HK-2 (cell line): ENCODE measurements around the gene NTM.

Experiments used
- DNase-seq: peaks from one replicate; pipeline ENCODE4 v3.0.0-alpha.2; 2018; ENCODE audit not compliant: unreplicated experiment

Gene NTM

GRCh38 chr11:131549770-131550169, 179.4 kb downstream of the NTM start:
- DNase-seq = no peak

GRCh38 chr11:131560287-131560686, 189.9 kb downstream of the NTM start:
- DNase-seq = no peak

GRCh38 chr11:131561501-131561900, 191.1 kb downstream of the NTM start:
- DNase-seq = no peak

- no peak for DNase-seq
Observed at GRCh38 chr11:131561972-131562371, 191.6 kb downstream of the NTM start.

- no peak for DNase-seq
Observed at GRCh38 chr11:131568318-131568717, 197.9 kb downstream of the NTM start.

- DNase-seq = no peak
Observed at GRCh38 chr11:131571571-131571970, 201.2 kb downstream of the NTM start.

GRCh38 chr11:131572423-131572822, 202.0 kb downstream of the NTM start:
- no peak for DNase-seq

- no peak for DNase-seq
Observed at GRCh38 chr11:131579932-131580387, 209.5 kb downstream of the NTM start.

- DNase-seq = no peak
Observed at GRCh38 chr11:131580476-131580875, 210.1 kb downstream of the NTM start.

- no peak for DNase-seq
Observed at GRCh38 chr11:131581046-131581445, 210.6 kb downstream of the NTM start.

- DNase-seq = no peak
Observed at GRCh38 chr11:131582021-131582525, 211.7 kb downstream of the NTM start.

GRCh38 chr11:131583421-131583820, 213.0 kb downstream of the NTM start:
- no peak for DNase-seq

- DNase-seq = no peak
Observed at GRCh38 chr11:131583938-131584337, 213.5 kb downstream of the NTM start.

GRCh38 chr11:131584785-131585592, 214.6 kb downstream of the NTM start:
- no peak for DNase-seq

- no peak for DNase-seq
Observed at GRCh38 chr11:131588057-131588456, 217.6 kb downstream of the NTM start.

GRCh38 chr11:131591051-131591461, 220.6 kb downstream of the NTM start:
- DNase-seq = no peak

- no peak for DNase-seq
Observed at GRCh38 chr11:131592152-131592551, 221.7 kb downstream of the NTM start.

- DNase-seq = no peak
Observed at GRCh38 chr11:131592734-131593133, 222.3 kb downstream of the NTM start.

- no peak for DNase-seq
Observed at GRCh38 chr11:131593301-131593700, 222.9 kb downstream of the NTM start.

- DNase-seq = no peak
Observed at GRCh38 chr11:131595797-131596196, 225.4 kb downstream of the NTM start.

- DNase-seq = no peak
Observed at GRCh38 chr11:131597890-131598289, 227.5 kb downstream of the NTM start.

GRCh38 chr11:131598305-131598704, 227.9 kb downstream of the NTM start:
- DNase-seq = no peak

- no peak for DNase-seq
Observed at GRCh38 chr11:131599285-131599684, 228.9 kb downstream of the NTM start.

GRCh38 chr11:131600628-131601027, 230.2 kb downstream of the NTM start:
- no peak for DNase-seq
